K562 (cell line): Measurements from ENCODE around the gene DET1. TPM values are rescaled to one million over a fixed set of nuclear protein-coding genes. Genes with fewer than 3 reads are reported as not detected.
A peak's percentile ranks its signal among the peaks of the same experiment; 100 is the strongest.

ENCODE experiments used
- ATAC-seq: fragments of 200-7000 bp; cut with Tn5 transposase; 3 replicates; pipeline ENCODE4 v1.9.1; 2020; ENCODE audit warnings: moderate library complexity
- BruUV-seq: library from RNA; stranded (reverse); fragments of 400-500 nt; replicated peaks from 2 replicates; lab custom pipeline; 2021; lab: Mats Ljungman, UMichigan
- CTCF ChIA-PET: fragments of 300-600 bp; formaldehyde crosslinking; extraction: SDS; loops from one replicate; lab custom pipeline; 2021; ENCODE audit warnings: low intra/inter-chr PET ratio; lab: Yijun Ruan, JAX
- POLR2A ChIA-PET: fragments of 300-600, 350-650 bp; sonication (Branson Sonifier 250); formaldehyde crosslinking; extraction: SDS; loops from one replicate; lab custom pipeline; 2021; ENCODE audit warnings: antibody characterized with exemption, inconsistent platforms; lab: Yijun Ruan, JAX
- DNase-seq, 4 experiments: peaks; one replicate each; pipeline versions ENCODE4 v3.0.0 to v3.0.0-alpha.2; 2011 to 2018; ENCODE audit warnings: low spot score in 3 of 4, mixed read lengths in 3 of 4; ENCODE audit errors: extremely low read depth in 1 of 4
- FAIRE-seq: peaks from 2 replicates; lab custom pipeline; 2011; peaks lifted over from hg19 to GRCh38; lab: Jason Lieb, UNC
- H2AFZ ChIP-seq: 2 replicates; pipeline ENCODE4 v1.6.0; 2011; ENCODE audit warnings: low read depth, low read length, control low read depth, inconsistent platforms
- H3K27ac ChIP-seq: fragments of 200-600 bp; 3 replicates; pipeline ENCODE4 v1.8.0; 2011; ENCODE audit warnings: low read depth, mild to moderate bottlenecking, control low read depth, inconsistent platforms, low read length, moderate library complexity, mixed read lengths; ENCODE audit errors: extremely low read depth
- H3K27me3 ChIP-seq, 2 experiments: fragments of 300-600 bp in 1 of 2; 2 replicates in 1 of 2; 3 replicates in 1 of 2; pipeline versions ENCODE4 v1.6.0 to v1.8.0; 2011; ENCODE audit warnings: inconsistent platforms in 2 of 2, low read length in 2 of 2, mild to moderate bottlenecking in 1 of 2, mixed read lengths in 1 of 2, moderate library complexity in 1 of 2; ENCODE audit not compliant: control insufficient read depth in 2 of 2, insufficient read depth in 2 of 2
- H3K36me3 ChIP-seq: fragments of 300-600 bp; 3 replicates; pipeline ENCODE4 v1.8.0; 2011; ENCODE audit warnings: mild to moderate bottlenecking, low read length, inconsistent platforms; ENCODE audit not compliant: control insufficient read depth, insufficient read depth
- H3K4me1 ChIP-seq, 2 experiments: fragments of 200-600 bp in 1 of 2; replicated peaks in 1 of 2; 2 replicates in 1 of 2; 3 replicates in 1 of 2; pipeline versions ENCODE4 v1.5.1 to v1.8.0; 2011; ENCODE audit warnings: inconsistent platforms in 2 of 2, low read length in 2 of 2, mild to moderate bottlenecking in 1 of 2, mixed read lengths in 1 of 2, moderate library complexity in 1 of 2; ENCODE audit not compliant: control insufficient read depth in 2 of 2, insufficient read depth in 2 of 2
- H3K4me2 ChIP-seq: 2 replicates; pipeline ENCODE4 v1.6.1; 2011; ENCODE audit warnings: low read length, control low read depth, inconsistent platforms, mixed read lengths; ENCODE audit not compliant: insufficient read depth
- H3K4me3 ChIP-seq: fragments of 200-600 bp; sonication (generic), shearing (Covaris generic); 2 replicates; pipeline ENCODE4 v1.5.1; 2016; ENCODE audit warnings: control low read depth, inconsistent platforms
- H3K79me2 ChIP-seq: fragments of 200-600 bp; 3 replicates; pipeline ENCODE4 v1.8.0; 2011; ENCODE audit warnings: low read length, inconsistent platforms; ENCODE audit not compliant: control insufficient read depth, insufficient read depth
- H3K9ac ChIP-seq, 2 experiments: 2 replicates each; pipeline versions ENCODE4 v1.6.0 to v1.6.1; 2011; ENCODE audit warnings: low read depth in 2 of 2, low read length in 2 of 2, control low read depth in 1 of 2, inconsistent platforms in 1 of 2, mild to moderate bottlenecking in 1 of 2, mixed read lengths in 1 of 2; ENCODE audit not compliant: insufficient read depth in 1 of 2
- H3K9me1 ChIP-seq: one replicate; pipeline ENCODE4 v1.6.0; 2011; ENCODE audit warnings: inconsistent platforms, mild to moderate bottlenecking, low read length, moderate library complexity; ENCODE audit not compliant: control insufficient read depth, insufficient read depth
- H3K9me3 ChIP-seq: replicated peaks from 2 replicates; pipeline ENCODE4 v1.5.1; 2011; ENCODE audit warnings: low read depth, low read length, inconsistent platforms; ENCODE audit not compliant: control insufficient read depth, insufficient read depth
- H4K20me1 ChIP-seq: replicated peaks from 2 replicates; pipeline ENCODE4 v1.6.1; 2011; ENCODE audit warnings: low read length, inconsistent platforms, mixed read lengths; ENCODE audit not compliant: control insufficient read depth, insufficient read depth
- CTCF ChIP-seq, 3 experiments: IDR thresholded peaks in 2 of 3; conservative IDR thresholded peaks in 1 of 3; 2 replicates each; pipeline ENCODE4 v1.5.1; 2011 to 2012; ENCODE audit warnings: low read length in 3 of 3, mild to moderate bottlenecking in 3 of 3, control low read depth in 2 of 3, improper control_type of control experiment in 1 of 3, inconsistent platforms in 1 of 3, low read depth in 1 of 3, mixed read lengths in 1 of 3, moderate library complexity in 1 of 3; ENCODE audit not compliant: insufficient read depth in 2 of 3
- FOSL1 ChIP-seq: fragments of 200-800 bp; sonication (Bioruptor generic); conservative IDR thresholded peaks from 2 replicates; pipeline ENCODE4 v1.6.1; 2016; ENCODE audit warnings: missing genetic modification characterization, missing compliant biosample characterization
- MCM3 ChIP-seq: fragments of 450-650 bp; IDR thresholded peaks from 2 replicates; pipeline ENCODE4 v1.6.1; 2016
- MXI1 ChIP-seq: IDR thresholded peaks from 2 replicates; pipeline ENCODE4 v1.6.1; 2011; ENCODE audit warnings: low read depth, mild to moderate bottlenecking, improper control_type of control experiment, low read length
- SMC3 ChIP-seq: conservative IDR thresholded peaks from 2 replicates; pipeline ENCODE4 v1.6.1; 2011; ENCODE audit warnings: low read depth, low read length, improper control_type of control experiment; ENCODE audit not compliant: insufficient read depth
- SREBF2 ChIP-seq: sonication (generic); formaldehyde crosslinking; IDR thresholded peaks from 2 replicates; pipeline ENCODE4 v1.4.0; 2020; ENCODE audit warnings: mild to moderate bottlenecking, missing genetic modification reagents
- ZBTB49 ChIP-seq: sonication (generic); formaldehyde crosslinking; IDR thresholded peaks from 2 replicates; pipeline ENCODE4 v1.8.0; 2022; ENCODE audit warnings: missing genetic modification reagents, mild to moderate bottlenecking, borderline replicate concordance
- ZBTB8A ChIP-seq: fragments of 450-650 bp; IDR thresholded peaks from 2 replicates; pipeline ENCODE4 v1.6.1; 2018; ENCODE audit warnings: mild to moderate bottlenecking, moderate library complexity; ENCODE audit not compliant: partially characterized antibody
- ZNF165 ChIP-seq: fragments of 250-450 bp; sonication (Bioruptor Pico); IDR thresholded peaks from 2 replicates; pipeline ENCODE4 v1.4.0; 2020; ENCODE audit warnings: borderline replicate concordance
- ZNF644 ChIP-seq: fragments of 200-800 bp; sonication (Bioruptor generic); IDR thresholded peaks from 2 replicates; pipeline ENCODE4 v1.6.1; 2016; ENCODE audit warnings: low read depth, missing genetic modification characterization, missing compliant biosample characterization
- WGBS: fragments of 100-300 bp; shearing (Covaris generic); methylation state at CpG from one replicate; pipeline ENCODE4 v1.1.6; 2016; ENCODE audit warnings: low coverage, mixed read lengths; ENCODE audit not compliant: insufficient coverage; ENCODE audit errors: missing lambda C conversion rate; 5-methylcytosine and 5-hydroxymethylcytosine counted together
- in situ Hi-C: fragments of 300-500 bp; cut with MboI; formaldehyde crosslinking; loops from 4 replicates; pipeline ENCODE4 v1.15.0; 2018; ENCODE audit warnings: inconsistent platforms, mixed read lengths
- intact Hi-C: fragments of 100-400 bp; cut with micrococcal nuclease; formaldehyde crosslinking; loops from 2 replicates; pipeline ENCODE4 v1.14.2; 2022
- polyA plus RNA-seq, 8 experiments: library from polyadenylated mRNA; depleted of rRNA in 4 of 8; stranded (reverse) in 5 of 8; unstranded in 3 of 8; fragments of >200 nt; fragmentation: Nextera tagmentation in 2 of 8; fragmentation: Illumina TruSeq in 1 of 8; extraction: Ambion mirVana in 2 of 8; extraction: Trizol in 1 of 8; gene quantifications; 2 replicates each; pipeline versions ENCODE4 v1.2.1 to v1.2.3, GENCODE V29; 2011 to 2014; ENCODE audit warnings: inconsistent platforms in 1 of 8, missing spikeins in 1 of 8
- total RNA-seq, 7 experiments: library from RNA; depleted of rRNA in 6 of 7; stranded (reverse); fragments of >200 nt in 6 of 7; fragmentation: Illumina TruSeq in 2 of 7; extraction: Trizol in 2 of 7; gene quantifications; 2 replicates each; pipeline versions ENCODE4 v1.2.1 to v1.2.3, GENCODE V29; 2011 to 2021; ENCODE audit warnings: low replicate concordance in 1 of 7

The DET1 gene
- total and polyA plus RNA-seq, 9 of the 15 experiments (the other 6 are each of a cell fraction or from before 2014, with no cell fraction given) = 4.2 to 8.1 (median 6.0) TPM

GRCh38 chr15:88518903-88519302 lies 27.6 kb downstream of the DET1 start (continued):
- no peak for TF ChIP-seq ZBTB49 (CRISPR knock-in tag)
- TF ChIP-seq ZBTB8A = no peak
- no peak for TF ChIP-seq SMC3
- TF ChIP-seq SREBF2 (CRISPR knock-in tag) = no peak
- TF ChIP-seq ZNF644 (tag) = no peak
- no peak for TF ChIP-seq MCM3
- TF ChIP-seq MXI1 = no peak

GRCh38 chr15:88513195-88513594 lies 33.3 kb downstream of the DET1 start:
- ATAC-seq (no peak), DNase-seq (no peak), FAIRE-seq (no peak)
- peaks cover 18% of the 10 kb centered on the region; the same call in 2 of the 3 replicates for H3K36me3 ChIP-seq
- H3K79me2 ChIP-seq = no peaks in the 10 kb centered on the region
- no peak overlapping the region for H2AFZ ChIP-seq
- H3K9me3 ChIP-seq = no peaks in the 10 kb centered on the region
- H4K20me1 ChIP-seq = no peaks in the 10 kb centered on the region
- no peaks in the 10 kb centered on the region for H3K27me3 ChIP-seq
- intact Hi-C loops (no loop called here), in situ Hi-C loops (no loop called here)
- H3K9me1 ChIP-seq = no peaks in the 10 kb centered on the region
- ChIA-PET POLR2A (interaction anchor here (1.1 kb wide), 1 partner anchor 12 kb away, joined by 3 read pairs; no protein-coding TSS in a partner anchor), CTCF (no interaction called here)
- H3K4me2 ChIP-seq = no peak overlapping the region
- WGBS = 57% methylated on average over 5 of the region's 5 CpGs
- no peak overlapping the region for H3K4me3 ChIP-seq
- no TSS peak for BruUV-seq
- TF ChIP-seq ZNF165 (CRISPR knock-in tag) (no peak), FOSL1 (tag) (peak; percentile 46; the same call in 1 of the 2 replicates), CTCF (IDR thresholded peaks at IDR 0.05 in 2 of 3, conservative IDR thresholded peaks at IDR 0.05 in 1 of 3; ENCODE audit: insufficient read depth in 2 of 3, low read depth in 1 of 3, low read length in 3 of 3) (no peak)
- TF ChIP-seq, all 486 proteins: peak for 1
- no peaks in the 10 kb centered on the region for H3K4me1 ChIP-seq
- no peak overlapping the region for H3K27ac ChIP-seq
- no peak overlapping the region for H3K9ac ChIP-seq
